GM12878 (cell line): Measurements from ENCODE around the gene TTC31. TPM values are rescaled to one million over a fixed set of nuclear protein-coding genes. Genes with fewer than 3 reads are reported as not detected.
A peak's percentile ranks its signal among the peaks of the same experiment; 100 is the strongest.

ENCODE experiments used
- CHD2 ChIP-seq: IDR thresholded peaks from 2 replicates; pipeline ENCODE4 v1.6.1; 2011; ENCODE audit warnings: low read depth, low read length, improper control_type of control experiment, borderline replicate concordance
- MTA3 ChIP-seq: IDR thresholded peaks from 2 replicates; pipeline ENCODE4 v1.6.1; 2012; ENCODE audit warnings: low read length, inconsistent platforms, borderline replicate concordance
- YY1 ChIP-seq: IDR thresholded peaks from 2 replicates; pipeline ENCODE4 v1.6.1; 2011; ENCODE audit warnings: low read depth, mild to moderate bottlenecking, low read length
- polyA plus RNA-seq, 11 experiments: library from polyadenylated mRNA; depleted of rRNA in 4 of 11; unstranded in 6 of 11; stranded (reverse) in 5 of 11; fragments of >200 nt; fragmentation: Nextera tagmentation in 4 of 11; fragmentation: Illumina TruSeq in 1 of 11; extraction: Ambion mirVana in 4 of 11; extraction: Trizol in 1 of 11; gene quantifications; 1 replicate in 1 of 11; 2 replicates in 10 of 11; pipeline versions ENCODE4 v1.2.1 to v1.2.3, GENCODE V29; 2011 to 2016; ENCODE audit warnings: inconsistent platforms in 2 of 11, missing spikeins in 2 of 11, low read depth in 1 of 11
- total RNA-seq, 4 experiments: library from RNA; depleted of rRNA in 3 of 4; stranded (reverse); fragments of >200 nt in 3 of 4; fragmentation: Illumina TruSeq in 1 of 4; extraction: Trizol in 1 of 4; gene quantifications; 2 replicates each; pipeline versions ENCODE4 v1.2.1 to v1.2.3, GENCODE V29; 2013 to 2021
- TF ChIP-seq, protein P1 (sequence below): fragments of 150-350 bp; IDR thresholded peaks from 2 replicates; pipeline ENCODE4 v1.6.1; 2016; ENCODE audit warnings: low read depth, low read length
- TF ChIP-seq, protein P2 (sequence below): fragments of 450-650 bp; IDR thresholded peaks from 2 replicates; pipeline ENCODE4 v1.6.1; 2017; ENCODE audit warnings: mild to moderate bottlenecking, moderate library complexity
- TF ChIP-seq, protein P3 (sequence below): fragments of 450-650 bp; IDR thresholded peaks from 2 replicates; pipeline ENCODE4 v1.6.1; 2017; ENCODE audit warnings: antibody characterized with exemption, mild to moderate bottlenecking, moderate library complexity
- TF ChIP-seq, protein P4 (sequence below): fragments of 450-650 bp; IDR thresholded peaks from 2 replicates; pipeline ENCODE4 v1.6.1; 2017; ENCODE audit warnings: borderline replicate concordance
- TF ChIP-seq, protein P5 (sequence below): IDR thresholded peaks from 2 replicates; pipeline ENCODE4 v1.6.1; 2012; ENCODE audit warnings: mild to moderate bottlenecking, low read depth, low read length
- TF ChIP-seq, protein P6 (sequence below): IDR thresholded peaks from 2 replicates; pipeline ENCODE4 v1.6.1; 2012; ENCODE audit warnings: low read depth, low read length, improper control_type of control experiment

TTC31 gene
- total and polyA plus RNA-seq, 10 of the 15 experiments (the other 5 are each of a cell fraction or from before 2014, with no cell fraction given) = 6.5 to 34.9 (median 25.9) TPM

DNA sequence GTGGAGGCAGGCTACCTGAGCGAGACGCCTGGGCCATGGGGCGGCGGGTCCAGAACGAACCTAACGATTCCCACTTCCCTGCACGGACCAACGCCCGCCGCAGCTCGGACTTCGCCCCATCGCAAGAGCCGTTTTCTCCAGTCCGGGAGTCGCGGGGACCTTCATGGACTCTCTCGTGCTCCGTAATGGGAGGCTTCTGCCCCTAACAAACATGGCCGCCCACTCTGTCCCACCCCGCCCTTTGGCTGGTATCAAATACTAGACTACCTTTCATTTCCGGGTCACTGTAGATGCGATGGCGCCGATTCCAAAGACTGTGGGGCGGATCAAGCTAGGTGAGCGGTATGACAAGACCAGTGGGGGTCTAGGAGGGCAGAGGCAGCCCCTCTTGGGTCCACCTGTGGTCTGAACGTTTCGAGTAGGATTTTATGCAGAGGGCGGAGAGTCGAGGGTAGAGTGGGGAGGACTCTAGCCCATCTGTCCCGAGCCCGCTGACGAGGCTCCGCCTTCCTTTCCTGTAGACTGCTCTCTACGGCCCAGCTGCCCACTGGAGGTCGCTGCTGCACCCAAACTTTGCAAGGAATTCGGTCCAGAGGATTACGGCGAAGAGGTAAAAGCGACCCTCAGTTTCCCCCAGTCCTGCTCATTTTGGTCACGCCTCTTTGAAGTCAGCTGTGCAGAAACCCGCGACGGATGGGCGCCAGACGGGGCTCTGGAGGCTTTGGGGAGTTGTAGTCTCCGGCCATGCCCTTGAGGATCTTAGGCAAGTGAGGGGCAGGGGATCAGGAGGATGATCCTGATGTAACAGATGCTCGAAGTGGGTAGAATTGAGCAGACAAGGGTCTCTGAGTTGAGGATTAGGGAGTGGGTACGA is at the start of gene TTC31, which contains the start of gene CCDC142 (continued):
- TF ChIP-seq, protein P1, sequence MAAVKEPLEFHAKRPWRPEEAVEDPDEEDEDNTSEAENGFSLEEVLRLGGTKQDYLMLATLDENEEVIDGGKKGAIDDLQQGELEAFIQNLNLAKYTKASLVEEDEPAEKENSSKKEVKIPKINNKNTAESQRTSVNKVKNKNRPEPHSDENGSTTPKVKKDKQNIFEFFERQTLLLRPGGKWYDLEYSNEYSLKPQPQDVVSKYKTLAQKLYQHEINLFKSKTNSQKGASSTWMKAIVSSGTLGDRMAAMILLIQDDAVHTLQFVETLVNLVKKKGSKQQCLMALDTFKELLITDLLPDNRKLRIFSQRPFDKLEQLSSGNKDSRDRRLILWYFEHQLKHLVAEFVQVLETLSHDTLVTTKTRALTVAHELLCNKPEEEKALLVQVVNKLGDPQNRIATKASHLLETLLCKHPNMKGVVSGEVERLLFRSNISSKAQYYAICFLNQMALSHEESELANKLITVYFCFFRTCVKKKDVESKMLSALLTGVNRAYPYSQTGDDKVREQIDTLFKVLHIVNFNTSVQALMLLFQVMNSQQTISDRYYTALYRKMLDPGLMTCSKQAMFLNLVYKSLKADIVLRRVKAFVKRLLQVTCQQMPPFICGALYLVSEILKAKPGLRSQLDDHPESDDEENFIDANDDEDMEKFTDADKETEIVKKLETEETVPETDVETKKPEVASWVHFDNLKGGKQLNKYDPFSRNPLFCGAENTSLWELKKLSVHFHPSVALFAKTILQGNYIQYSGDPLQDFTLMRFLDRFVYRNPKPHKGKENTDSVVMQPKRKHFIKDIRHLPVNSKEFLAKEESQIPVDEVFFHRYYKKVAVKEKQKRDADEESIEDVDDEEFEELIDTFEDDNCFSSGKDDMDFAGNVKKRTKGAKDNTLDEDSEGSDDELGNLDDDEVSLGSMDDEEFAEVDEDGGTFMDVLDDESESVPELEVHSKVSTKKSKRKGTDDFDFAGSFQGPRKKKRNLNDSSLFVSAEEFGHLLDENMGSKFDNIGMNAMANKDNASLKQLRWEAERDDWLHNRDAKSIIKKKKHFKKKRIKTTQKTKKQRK = 0 out of 2 replicates have a peak, but pooled peaks have one; percentile 10
- TF ChIP-seq, protein P2, sequence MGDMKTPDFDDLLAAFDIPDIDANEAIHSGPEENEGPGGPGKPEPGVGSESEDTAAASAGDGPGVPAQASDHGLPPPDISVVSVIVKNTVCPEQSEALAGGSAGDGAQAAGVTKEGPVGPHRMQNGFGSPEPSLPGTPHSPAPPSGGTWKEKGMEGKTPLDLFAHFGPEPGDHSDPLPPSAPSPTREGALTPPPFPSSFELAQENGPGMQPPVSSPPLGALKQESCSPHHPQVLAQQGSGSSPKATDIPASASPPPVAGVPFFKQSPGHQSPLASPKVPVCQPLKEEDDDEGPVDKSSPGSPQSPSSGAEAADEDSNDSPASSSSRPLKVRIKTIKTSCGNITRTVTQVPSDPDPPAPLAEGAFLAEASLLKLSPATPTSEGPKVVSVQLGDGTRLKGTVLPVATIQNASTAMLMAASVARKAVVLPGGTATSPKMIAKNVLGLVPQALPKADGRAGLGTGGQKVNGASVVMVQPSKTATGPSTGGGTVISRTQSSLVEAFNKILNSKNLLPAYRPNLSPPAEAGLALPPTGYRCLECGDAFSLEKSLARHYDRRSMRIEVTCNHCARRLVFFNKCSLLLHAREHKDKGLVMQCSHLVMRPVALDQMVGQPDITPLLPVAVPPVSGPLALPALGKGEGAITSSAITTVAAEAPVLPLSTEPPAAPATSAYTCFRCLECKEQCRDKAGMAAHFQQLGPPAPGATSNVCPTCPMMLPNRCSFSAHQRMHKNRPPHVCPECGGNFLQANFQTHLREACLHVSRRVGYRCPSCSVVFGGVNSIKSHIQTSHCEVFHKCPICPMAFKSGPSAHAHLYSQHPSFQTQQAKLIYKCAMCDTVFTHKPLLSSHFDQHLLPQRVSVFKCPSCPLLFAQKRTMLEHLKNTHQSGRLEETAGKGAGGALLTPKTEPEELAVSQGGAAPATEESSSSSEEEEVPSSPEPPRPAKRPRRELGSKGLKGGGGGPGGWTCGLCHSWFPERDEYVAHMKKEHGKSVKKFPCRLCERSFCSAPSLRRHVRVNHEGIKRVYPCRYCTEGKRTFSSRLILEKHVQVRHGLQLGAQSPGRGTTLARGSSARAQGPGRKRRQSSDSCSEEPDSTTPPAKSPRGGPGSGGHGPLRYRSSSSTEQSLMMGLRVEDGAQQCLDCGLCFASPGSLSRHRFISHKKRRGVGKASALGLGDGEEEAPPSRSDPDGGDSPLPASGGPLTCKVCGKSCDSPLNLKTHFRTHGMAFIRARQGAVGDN = peak; percentile 36; the same call in 1 of the 2 replicates
- TF ChIP-seq CHD2 (peak; percentile 72; the same call in 1 of the 2 replicates), YY1 (peak; percentile 99), MTA3 (no peak)
- TF ChIP-seq, protein P3, sequence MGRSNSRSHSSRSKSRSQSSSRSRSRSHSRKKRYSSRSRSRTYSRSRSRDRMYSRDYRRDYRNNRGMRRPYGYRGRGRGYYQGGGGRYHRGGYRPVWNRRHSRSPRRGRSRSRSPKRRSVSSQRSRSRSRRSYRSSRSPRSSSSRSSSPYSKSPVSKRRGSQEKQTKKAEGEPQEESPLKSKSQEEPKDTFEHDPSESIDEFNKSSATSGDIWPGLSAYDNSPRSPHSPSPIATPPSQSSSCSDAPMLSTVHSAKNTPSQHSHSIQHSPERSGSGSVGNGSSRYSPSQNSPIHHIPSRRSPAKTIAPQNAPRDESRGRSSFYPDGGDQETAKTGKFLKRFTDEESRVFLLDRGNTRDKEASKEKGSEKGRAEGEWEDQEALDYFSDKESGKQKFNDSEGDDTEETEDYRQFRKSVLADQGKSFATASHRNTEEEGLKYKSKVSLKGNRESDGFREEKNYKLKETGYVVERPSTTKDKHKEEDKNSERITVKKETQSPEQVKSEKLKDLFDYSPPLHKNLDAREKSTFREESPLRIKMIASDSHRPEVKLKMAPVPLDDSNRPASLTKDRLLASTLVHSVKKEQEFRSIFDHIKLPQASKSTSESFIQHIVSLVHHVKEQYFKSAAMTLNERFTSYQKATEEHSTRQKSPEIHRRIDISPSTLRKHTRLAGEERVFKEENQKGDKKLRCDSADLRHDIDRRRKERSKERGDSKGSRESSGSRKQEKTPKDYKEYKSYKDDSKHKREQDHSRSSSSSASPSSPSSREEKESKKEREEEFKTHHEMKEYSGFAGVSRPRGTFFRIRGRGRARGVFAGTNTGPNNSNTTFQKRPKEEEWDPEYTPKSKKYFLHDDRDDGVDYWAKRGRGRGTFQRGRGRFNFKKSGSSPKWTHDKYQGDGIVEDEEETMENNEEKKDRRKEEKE = no peak
- TF ChIP-seq, protein P4, sequence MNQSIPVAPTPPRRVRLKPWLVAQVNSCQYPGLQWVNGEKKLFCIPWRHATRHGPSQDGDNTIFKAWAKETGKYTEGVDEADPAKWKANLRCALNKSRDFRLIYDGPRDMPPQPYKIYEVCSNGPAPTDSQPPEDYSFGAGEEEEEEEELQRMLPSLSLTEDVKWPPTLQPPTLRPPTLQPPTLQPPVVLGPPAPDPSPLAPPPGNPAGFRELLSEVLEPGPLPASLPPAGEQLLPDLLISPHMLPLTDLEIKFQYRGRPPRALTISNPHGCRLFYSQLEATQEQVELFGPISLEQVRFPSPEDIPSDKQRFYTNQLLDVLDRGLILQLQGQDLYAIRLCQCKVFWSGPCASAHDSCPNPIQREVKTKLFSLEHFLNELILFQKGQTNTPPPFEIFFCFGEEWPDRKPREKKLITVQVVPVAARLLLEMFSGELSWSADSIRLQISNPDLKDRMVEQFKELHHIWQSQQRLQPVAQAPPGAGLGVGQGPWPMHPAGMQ = no peak
- TF ChIP-seq, protein P5, sequence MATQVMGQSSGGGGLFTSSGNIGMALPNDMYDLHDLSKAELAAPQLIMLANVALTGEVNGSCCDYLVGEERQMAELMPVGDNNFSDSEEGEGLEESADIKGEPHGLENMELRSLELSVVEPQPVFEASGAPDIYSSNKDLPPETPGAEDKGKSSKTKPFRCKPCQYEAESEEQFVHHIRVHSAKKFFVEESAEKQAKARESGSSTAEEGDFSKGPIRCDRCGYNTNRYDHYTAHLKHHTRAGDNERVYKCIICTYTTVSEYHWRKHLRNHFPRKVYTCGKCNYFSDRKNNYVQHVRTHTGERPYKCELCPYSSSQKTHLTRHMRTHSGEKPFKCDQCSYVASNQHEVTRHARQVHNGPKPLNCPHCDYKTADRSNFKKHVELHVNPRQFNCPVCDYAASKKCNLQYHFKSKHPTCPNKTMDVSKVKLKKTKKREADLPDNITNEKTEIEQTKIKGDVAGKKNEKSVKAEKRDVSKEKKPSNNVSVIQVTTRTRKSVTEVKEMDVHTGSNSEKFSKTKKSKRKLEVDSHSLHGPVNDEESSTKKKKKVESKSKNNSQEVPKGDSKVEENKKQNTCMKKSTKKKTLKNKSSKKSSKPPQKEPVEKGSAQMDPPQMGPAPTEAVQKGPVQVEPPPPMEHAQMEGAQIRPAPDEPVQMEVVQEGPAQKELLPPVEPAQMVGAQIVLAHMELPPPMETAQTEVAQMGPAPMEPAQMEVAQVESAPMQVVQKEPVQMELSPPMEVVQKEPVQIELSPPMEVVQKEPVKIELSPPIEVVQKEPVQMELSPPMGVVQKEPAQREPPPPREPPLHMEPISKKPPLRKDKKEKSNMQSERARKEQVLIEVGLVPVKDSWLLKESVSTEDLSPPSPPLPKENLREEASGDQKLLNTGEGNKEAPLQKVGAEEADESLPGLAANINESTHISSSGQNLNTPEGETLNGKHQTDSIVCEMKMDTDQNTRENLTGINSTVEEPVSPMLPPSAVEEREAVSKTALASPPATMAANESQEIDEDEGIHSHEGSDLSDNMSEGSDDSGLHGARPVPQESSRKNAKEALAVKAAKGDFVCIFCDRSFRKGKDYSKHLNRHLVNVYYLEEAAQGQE = no peak
- TF ChIP-seq, protein P6, sequence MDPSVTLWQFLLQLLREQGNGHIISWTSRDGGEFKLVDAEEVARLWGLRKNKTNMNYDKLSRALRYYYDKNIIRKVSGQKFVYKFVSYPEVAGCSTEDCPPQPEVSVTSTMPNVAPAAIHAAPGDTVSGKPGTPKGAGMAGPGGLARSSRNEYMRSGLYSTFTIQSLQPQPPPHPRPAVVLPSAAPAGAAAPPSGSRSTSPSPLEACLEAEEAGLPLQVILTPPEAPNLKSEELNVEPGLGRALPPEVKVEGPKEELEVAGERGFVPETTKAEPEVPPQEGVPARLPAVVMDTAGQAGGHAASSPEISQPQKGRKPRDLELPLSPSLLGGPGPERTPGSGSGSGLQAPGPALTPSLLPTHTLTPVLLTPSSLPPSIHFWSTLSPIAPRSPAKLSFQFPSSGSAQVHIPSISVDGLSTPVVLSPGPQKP = peak; percentile 66
